ENCODE measurements around the gene PAIP2B.
"Not testable (repeated sequence)": the region's sequence is repeated elsewhere in the genome, so short reads cannot be mapped to it uniquely, and the experiment has no call there.

Gene PAIP2B

DNA sequence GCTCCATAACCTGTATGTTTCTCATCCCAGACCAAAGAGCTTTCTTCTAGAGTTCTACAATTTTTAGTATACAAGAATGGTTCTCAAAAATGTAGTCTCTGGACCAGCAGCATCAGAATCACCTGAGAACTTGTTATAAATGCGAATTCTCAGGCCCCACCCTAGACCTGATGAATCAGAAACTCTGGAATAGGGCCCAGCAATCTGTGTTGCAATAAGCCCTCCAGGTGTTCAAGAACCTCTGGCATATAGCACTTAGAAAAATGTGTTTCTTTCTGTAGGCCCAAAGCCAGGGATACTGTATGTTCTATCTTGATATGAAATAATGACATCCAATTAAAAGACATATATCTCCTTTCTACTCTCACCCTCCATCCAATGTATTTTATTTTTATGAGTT lies 10.4 kb downstream of the PAIP2B start:
- no peak for DNase-seq (ENCODE audit: low spot score)

DNA sequence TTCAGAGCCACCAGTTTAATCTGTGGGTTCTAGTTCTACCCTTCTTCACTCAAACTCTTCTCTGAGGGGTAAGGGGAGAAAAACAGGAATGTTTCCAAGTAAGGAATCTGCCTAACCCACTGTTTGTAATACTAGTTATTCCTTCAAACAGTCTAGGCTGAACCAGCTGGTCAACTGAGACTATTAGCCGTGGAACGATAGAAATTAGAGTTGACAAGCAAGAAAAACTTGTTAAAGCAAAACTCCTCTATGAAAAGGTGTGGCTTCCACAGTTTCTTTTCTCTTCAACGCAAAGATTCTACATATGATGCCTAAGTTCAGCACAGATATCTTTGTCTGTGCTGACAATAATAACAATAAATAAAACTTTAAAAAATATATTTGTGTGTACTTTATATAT lies 11.5 kb downstream of the PAIP2B start:
- no peak for DNase-seq (ENCODE audit: low spot score)

GRCh38 chr2:71212336-71212735 lies 14.6 kb downstream of the PAIP2B start:
- DNase-seq (ENCODE audit: low spot score) = no peak

DNA sequence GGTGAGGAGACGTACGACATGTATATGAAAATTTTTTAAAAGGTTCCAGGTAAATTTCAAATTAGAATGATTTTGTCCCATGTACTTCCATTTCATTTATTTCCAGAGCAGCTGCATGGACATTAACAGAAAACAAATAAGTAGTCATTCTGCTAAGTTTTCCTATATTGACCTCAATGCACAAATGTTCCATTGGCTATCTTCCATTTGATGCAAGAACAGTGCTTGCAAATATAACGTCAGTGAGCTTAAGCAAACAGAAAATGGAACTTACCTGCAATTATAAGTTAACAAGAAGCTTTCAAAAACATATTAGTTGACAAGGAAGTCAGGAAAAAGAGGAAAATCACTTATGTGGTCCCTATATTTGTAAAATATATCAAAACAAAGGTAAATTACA lies 16.6 kb downstream of the PAIP2B start:
- DNase-seq (ENCODE audit: low spot score) = no peak

GRCh38 chr2:71208756-71209155 lies 18.1 kb downstream of the PAIP2B start:
- no peak for DNase-seq (ENCODE audit: low spot score)

- no peak for DNase-seq (ENCODE audit: low spot score)
These were observed 19.3 kb downstream of the PAIP2B start for GRCh38 chr2:71207601-71208000.

DNA sequence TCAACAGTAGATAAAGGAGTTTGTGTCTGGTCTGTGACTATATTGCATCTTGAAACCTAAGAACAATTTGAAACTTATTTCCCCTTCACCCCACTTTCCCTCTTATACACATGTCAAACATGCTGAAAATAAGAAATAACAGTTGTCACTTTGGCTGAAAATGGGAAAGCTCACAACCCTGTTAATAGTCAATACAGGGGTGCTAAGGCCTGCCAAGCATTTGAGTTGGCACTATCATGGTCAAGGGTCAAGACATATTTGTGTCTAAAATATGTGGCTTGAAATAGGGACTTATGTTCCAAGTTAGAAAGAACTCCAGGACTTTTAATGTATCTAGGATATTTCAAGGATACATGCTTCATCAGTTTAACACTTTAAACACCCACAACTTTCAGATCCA lies 20.6 kb downstream of the PAIP2B start:
- no peak for DNase-seq (ENCODE audit: low spot score)

GRCh38 chr2:71191570-71191943 lies 35.3 kb downstream of the PAIP2B start:
- no peak for DNase-seq (ENCODE audit: low spot score)

DNA sequence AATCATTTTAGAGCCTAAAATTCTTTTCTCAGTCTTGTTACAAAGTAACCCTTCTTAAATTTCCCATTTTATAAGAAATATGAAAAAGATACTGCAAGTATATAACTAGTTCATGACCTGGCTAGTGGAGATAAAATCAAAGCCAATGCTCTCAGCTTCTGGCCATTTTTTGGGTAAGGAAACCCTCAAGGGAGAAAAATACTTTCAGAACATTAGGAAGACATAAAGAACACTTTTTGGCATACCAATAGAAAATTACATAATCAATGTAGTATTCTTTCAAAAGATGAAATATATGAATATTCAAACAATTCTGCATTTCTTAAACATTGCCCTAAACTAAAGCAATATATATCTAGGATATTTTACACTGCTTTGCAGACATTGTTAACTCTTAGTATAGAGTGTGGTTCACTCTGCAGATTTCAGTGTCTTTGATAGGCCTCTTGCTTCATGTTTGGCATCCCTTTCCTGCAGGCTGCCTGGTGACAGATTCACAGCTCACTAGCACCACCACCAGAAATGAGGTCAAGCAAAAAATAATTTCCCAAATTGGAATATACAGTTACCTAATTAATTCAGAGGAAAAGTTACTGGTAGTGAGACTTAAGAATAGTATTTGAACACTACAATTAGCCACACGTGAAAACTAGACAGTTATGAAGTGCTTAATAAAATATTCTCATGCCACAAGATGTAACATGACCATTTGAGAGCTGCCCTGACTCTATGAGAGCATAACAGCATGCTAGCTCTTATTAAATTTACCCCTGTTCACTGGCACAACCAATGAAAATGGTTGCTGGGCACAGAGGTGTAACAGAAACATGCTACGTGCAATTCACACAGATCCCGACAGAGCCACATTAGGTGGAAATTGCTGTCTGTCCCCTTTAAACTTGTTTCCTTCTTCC lies 36.0 kb downstream of the PAIP2B start:
- DNase-seq (ENCODE audit: low spot score) = peak; percentile 5

DNA sequence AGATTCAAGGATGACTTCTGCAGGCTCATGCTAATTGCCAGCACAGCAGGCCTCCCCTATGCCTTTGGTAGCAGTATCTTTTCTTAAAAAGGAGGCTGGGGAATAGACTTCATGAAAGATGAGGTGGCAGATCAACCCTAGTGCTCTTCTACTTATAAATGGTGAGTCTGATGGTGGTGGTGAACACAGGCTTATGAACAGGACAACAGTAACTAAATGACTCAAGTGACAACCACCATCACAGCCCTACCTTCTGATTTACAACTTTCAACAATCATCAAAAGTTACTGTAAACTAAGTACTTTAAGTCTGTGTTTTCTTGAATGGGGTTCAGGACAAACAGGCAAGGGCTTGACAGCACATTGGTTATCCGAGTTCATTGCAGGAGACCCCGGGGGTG lies 39.3 kb downstream of the PAIP2B start:
- DNase-seq (ENCODE audit: low spot score) = no peak

DNA sequence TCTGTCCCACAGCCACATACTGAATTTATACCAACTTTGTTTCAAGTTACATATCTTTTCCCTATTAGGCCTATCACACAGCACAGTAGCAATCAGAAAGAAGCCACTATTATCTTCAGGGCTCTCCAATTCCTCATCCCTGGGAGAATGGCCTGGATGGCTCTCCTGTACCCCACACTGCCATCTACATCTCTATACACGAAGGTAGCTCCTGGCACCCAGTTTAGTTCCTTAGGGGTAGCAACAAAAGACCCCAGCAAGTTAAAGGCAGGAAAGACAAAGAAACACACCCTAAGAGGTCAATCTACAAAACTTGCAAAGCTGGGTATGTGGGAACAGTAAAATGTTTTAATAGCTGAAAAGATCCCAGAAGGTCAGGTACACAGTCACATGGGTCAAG lies 39.9 kb downstream of the PAIP2B start:
- DNase-seq (ENCODE audit: low spot score) = no peak

DNA sequence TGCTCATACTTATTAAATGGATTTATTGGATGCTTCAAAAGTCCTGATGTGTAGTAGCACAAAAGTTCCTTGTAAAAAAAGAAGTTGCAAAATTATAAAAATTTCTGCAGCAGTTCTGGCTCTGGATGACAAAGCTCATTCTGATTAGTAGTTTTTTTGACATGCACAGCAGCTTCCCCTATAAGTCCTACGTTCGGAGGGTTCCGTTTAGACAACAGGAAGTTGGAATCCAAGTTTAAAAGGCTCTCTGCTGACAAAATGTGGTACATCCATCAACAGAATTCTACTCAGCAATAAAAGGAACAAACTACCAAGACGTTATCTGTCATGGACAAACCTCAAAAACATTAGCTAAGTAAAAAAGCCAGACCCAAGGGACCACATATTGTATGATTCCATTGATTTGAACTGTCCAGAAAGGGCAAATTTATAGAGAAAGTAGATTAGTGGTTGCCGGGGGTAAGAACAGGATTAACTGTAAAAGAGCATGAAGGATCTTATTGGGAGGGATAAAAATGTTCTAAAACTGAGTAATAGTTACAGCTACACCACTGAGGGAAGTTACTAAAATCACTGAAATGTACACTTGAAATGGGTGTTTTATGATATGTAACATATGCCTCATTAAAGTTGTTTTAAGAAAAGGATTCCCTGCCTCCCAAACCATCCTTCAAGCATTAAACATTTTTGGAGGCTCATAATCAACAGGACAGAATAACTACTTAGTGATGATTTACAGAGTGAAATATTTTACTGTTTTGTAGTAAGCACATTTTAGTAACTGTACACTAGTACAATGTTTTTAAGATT lies 43.4 kb downstream of the PAIP2B start:
- DNase-seq (ENCODE audit: low spot score) = not testable (repeated sequence)

DNA sequence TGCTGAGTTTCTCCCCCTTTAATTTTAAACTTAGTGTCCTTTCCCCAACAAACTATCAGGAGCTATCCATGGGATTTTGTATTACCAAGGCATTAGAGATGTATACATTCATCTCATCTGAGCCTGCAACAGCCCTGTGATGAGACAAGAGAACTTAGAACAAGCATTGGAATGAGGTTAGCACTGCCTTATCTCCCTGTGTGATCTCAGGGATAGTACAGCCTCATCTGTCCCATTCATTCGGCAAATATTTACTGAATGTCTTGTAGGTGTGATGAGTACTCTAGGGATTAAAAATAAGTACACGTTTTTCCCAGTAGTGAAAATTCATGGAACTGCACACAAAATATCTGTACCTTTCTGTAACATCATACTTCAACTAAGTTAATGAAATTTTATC lies 45.6 kb downstream of the PAIP2B start:
- DNase-seq (ENCODE audit: low spot score) = no peak

- DNase-seq (ENCODE audit: low spot score) = not testable (repeated sequence)
These were observed 48.1 kb downstream of the PAIP2B start for GRCh38 chr2:71178836-71179235.

GRCh38 chr2:71174207-71174606 lies 52.7 kb downstream of the PAIP2B start:
- DNase-seq (ENCODE audit: low spot score) = no peak

- no peak for DNase-seq (ENCODE audit: low spot score)
These were observed 53.8 kb downstream of the PAIP2B start for GRCh38 chr2:71173096-71173495.

GRCh38 chr2:71166812-71167211 lies 60.1 kb downstream of the PAIP2B start:
- DNase-seq (ENCODE audit: low spot score) = no peak

DNA sequence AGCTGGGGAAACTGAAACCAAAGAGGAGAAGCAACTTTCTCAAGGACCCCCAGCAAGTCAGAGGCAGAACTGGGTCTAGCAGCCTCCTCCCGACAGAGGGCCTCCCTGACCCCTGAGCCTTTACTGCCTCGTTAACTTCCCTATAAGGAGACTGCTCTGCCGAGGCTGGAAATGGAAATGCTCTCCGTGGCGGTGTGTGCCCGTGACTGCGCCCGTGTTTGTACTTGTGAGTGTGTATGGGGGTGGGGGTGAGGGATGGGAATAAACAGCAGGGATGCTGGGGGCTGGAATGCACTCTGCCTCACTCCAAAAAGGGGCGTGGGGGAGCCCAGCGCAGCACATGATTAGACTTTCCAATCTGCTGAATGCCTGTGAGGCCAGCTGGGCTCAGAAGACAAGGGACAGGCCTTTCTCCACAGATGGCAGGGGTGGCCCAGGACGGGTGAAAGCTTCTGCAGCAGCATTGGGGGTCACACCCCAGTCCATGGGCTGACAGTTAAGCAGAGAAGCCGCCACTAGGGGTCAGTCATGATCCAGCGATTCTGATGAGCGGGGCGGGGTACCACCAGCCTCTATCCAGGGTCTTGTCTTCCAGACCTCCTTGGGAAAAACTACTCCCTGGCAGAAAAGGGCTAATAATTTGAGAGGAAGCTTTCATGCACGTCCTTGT lies 69.6 kb downstream of the PAIP2B start:
- peak; percentile 64 for DNase-seq (ENCODE audit: low spot score)

GRCh38 chr2:71156573-71156972 lies 70.3 kb downstream of the PAIP2B start:
- DNase-seq (ENCODE audit: low spot score) = no peak

DNA sequence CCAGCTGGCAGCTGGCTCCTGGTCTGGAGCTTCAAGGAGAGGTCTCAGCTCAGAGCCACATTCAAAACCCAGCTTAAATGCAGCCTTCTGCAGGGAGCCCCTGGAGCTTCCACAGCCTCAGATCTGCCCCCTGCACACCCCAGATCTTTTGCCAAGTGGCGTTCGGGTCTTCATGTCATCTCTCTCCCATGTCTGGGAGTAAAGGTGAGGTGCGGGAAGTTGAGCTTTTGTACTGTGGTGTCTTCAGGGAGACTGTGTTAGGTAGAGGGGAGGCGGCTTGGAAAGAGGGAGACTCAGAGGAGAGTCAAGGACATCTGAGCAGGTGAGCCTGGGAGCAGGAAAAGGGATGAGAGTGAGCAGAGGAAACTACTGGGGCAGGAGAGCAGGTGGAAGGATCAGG lies 71.1 kb downstream of the PAIP2B start:
- DNase-seq (ENCODE audit: low spot score) = no peak

DNA sequence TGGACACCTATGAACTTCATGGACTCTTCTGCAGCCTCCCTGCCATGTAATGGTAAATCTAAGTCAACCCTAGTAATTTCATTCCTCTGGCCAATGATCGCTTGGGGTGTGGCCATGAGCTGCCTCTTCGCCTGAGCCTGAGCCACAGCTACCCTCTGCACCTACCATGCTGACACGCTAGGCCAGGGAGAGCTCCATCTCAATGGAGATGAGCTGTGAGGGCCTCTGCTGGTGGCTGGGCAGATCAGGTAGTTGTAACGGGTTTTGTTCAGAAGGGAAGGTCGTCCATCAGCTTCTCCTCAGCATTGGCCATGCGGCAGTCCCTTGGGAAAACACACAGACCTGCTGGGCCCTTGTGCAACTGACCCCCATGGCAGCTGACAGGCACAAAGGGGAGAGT lies 72.1 kb downstream of the PAIP2B start:
- DNase-seq (ENCODE audit: low spot score) = no peak

DNA sequence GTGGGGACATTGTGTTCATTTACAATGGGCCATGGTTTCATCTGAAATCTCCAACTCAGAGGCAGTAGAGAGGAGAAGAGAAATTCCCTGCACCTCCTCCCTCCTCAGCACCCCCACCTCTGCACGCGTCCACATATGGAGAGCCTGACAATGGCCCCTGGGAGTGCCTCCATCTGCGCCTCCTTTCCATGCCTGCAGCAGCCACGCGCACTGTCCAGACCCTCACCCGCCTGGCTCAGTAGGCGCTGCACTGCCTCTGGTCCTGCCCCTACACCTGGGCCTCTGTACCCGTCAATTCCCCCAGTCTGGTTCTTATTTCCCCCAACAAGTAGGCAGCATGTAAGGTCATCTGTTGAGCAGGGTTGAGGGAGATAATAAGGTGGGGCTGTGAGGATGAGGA lies 72.6 kb downstream of the PAIP2B start:
- DNase-seq (ENCODE audit: low spot score) = no peak
